Measurements from ENCODE around the gene HIF1AN.

HIF1AN gene

GRCh38 chr10:100575585-100576281 is 40.0 kb downstream of the HIF1AN start:
- H3K4me3 ChIP-seq (ENCODE audit: low read depth, low read length), result no peak overlapping the region
- in situ Hi-C loops (cut with HindIII; ENCODE audit: low sequenced_read_pairs), result no loop called here
- no peak for TF ChIP-seq CTCF (IDR thresholded peaks at IDR 0.05; ENCODE audit: low read depth, low read length, missing control alignments)
- DNase-seq (ENCODE audit: low read depth), result no peak

DNA sequence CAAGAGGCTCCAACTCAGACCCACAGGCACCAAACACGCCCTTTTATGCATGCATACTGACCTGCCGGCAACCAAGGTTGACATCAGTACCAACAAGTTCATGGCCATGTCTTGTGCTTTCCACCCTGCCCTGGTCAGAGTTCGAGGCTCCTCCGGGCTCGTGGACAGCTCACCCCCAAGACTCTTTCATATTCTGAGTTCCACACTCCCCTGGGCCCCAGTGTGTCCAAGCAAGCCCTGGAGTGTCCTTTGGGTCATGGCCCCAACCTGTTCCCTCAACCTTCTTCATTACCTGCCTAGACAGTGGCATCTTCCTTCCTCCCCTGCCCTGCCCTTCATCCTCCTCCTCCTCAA is 40.5 kb downstream of the HIF1AN start:
- DNase-seq (ENCODE audit: low read depth), result no peak
- in situ Hi-C loops (cut with HindIII; ENCODE audit: low sequenced_read_pairs), result no loop called here
- H3K4me3 ChIP-seq (ENCODE audit: low read depth, low read length), result no peak overlapping the region
- no peak for TF ChIP-seq CTCF (IDR thresholded peaks at IDR 0.05; ENCODE audit: low read depth, low read length, missing control alignments)

DNA sequence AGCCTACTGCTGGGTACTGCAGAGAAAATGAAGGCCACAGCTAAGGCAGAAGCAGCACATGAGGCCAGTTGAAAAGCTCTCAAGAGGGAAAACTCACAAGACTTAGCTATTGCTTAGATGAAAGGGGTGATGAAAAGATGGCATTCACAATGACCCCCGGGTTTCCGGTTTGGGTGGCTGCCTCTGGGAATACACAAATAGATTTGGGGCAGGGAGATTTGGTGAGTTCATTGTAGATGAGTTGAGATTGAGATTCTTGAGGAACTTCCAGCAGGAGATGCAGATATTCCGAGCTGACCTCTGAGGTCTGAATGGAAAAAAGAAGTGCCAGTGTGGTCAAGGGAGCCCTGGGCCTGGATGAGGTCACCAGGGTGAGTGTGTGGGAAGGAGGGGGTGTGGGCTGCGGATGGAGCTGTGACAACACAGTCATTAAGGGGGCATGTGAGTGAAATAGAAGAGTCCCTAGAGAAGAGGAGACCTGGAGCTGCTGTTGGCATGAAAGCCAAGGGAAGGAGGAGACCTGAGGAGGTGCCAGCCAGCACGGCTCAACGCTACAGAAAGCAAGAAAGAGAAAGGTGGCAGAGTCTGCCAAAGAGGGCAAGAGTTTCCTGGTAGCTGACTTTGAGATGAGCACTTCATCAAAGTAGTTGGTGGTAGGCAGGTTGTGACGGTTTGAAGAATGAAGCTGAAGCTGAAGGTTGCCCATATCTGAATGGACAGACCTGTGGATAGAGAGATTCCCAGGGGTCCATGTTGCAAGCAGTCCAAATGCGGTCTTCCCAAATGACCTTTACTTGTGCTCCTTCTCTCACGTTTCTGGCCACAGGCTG is 43.7 kb downstream of the HIF1AN start:
- H3K4me3 ChIP-seq (ENCODE audit: low read depth, low read length), result no peak overlapping the region
- no peak for TF ChIP-seq CTCF (IDR thresholded peaks at IDR 0.05; ENCODE audit: low read depth, low read length, missing control alignments)
- in situ Hi-C loops (cut with HindIII; ENCODE audit: low sequenced_read_pairs), result no loop called here
- DNase-seq (ENCODE audit: low read depth), result no peak

- H3K4me3 ChIP-seq (ENCODE audit: low read depth, low read length), result no peak overlapping the region
- no peak for DNase-seq (ENCODE audit: low read depth)
- in situ Hi-C loops (cut with HindIII; ENCODE audit: low sequenced_read_pairs), result no loop called here
- TF ChIP-seq CTCF (IDR thresholded peaks at IDR 0.05; ENCODE audit: low read depth, low read length, missing control alignments), result no peak
These were observed 51.2 kb downstream of the HIF1AN start for GRCh38 chr10:100586959-100587358.

GRCh38 chr10:100598166-100598565 is 62.4 kb downstream of the HIF1AN start:
- no peak for TF ChIP-seq CTCF (IDR thresholded peaks at IDR 0.05; ENCODE audit: low read depth, low read length, missing control alignments)
- H3K4me3 ChIP-seq (ENCODE audit: low read depth, low read length), result no peak overlapping the region
- no peak for DNase-seq (ENCODE audit: low read depth)
- in situ Hi-C loops (cut with HindIII; ENCODE audit: low sequenced_read_pairs), result no loop called here

DNA sequence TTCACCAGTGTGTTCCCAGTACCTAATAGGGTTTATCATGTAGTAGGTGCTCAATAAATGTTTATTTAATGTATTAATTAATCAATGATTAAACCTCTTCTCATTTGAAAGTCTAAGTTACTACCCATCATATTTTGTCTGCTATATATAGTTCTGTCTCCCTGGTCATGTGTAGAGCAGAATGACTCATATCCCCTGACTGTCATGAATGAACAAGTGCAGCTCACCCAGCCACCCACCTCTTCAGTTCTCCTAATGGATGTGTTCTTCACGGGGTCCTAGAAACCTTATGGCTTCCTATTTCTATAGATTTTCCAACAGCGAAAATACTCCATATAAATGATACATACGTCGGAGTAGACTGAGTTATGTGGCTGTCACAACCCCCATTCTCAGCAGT is 64.5 kb downstream of the HIF1AN start:
- no peak overlapping the region for H3K4me3 ChIP-seq (ENCODE audit: low read depth, low read length)
- in situ Hi-C loops (cut with HindIII; ENCODE audit: low sequenced_read_pairs), result no loop called here
- no peak for TF ChIP-seq CTCF (IDR thresholded peaks at IDR 0.05; ENCODE audit: low read depth, low read length, missing control alignments)
- no peak for DNase-seq (ENCODE audit: low read depth)
